K562 (cell line): ENCODE data around the gene CHAF1A.

Experiments used
- ATF1 ChIP-seq, 2 experiments: fragments of 450-650 bp in 1 of 2; IDR thresholded peaks; 2 replicates each; pipeline ENCODE4 v1.6.1; 2016; ENCODE audit warnings: missing compliant biosample characterization in 1 of 2, missing genetic modification characterization in 1 of 2
- ESRRA ChIP-seq: fragments of 450-650 bp; IDR thresholded peaks from 2 replicates; pipeline ENCODE4 v1.6.1; 2014; ENCODE audit warnings: low read depth, mild to moderate bottlenecking, moderate library complexity, borderline replicate concordance
- GATA2 ChIP-seq: sonication (generic); formaldehyde crosslinking; IDR thresholded peaks from 2 replicates; pipeline ENCODE4 v1.4.0; 2020; ENCODE audit warnings: mild to moderate bottlenecking, missing genetic modification reagents
- MYC ChIP-seq, 2 experiments: fragments of 250-450 bp in 1 of 2; sonication (Bioruptor Pico) in 1 of 2; IDR thresholded peaks; 2 replicates each; pipeline versions ENCODE4 v1.5.1 to v1.6.1; 2012 to 2021; ENCODE audit warnings: low read depth in 2 of 2, borderline replicate concordance in 1 of 2, improper control_type of control experiment in 1 of 2, low read length in 1 of 2, mild to moderate bottlenecking in 1 of 2, moderate library complexity in 1 of 2
- NR0B1 ChIP-seq: fragments of 450-650 bp; IDR thresholded peaks from one replicate; pipeline ENCODE4 v1.6.1; 2018; ENCODE audit warnings: mild to moderate bottlenecking, moderate library complexity; ENCODE audit not compliant: partially characterized antibody
- PRMT5 ChIP-seq: sonication (generic); formaldehyde crosslinking; IDR thresholded peaks from 2 replicates; pipeline ENCODE4 v1.5.0; 2020; ENCODE audit warnings: missing genetic modification reagents
- SRSF1 ChIP-seq: fragments of 200-400 bp; formaldehyde crosslinking; IDR thresholded peaks from 2 replicates; pipeline ENCODE4 v1.6.1; 2017; ENCODE audit warnings: mild to moderate bottlenecking, low read depth, low read length, moderate library complexity
- ZNF232 ChIP-seq: sonication (generic); formaldehyde crosslinking; IDR thresholded peaks from 2 replicates; pipeline ENCODE4 v1.8.0; 2022; ENCODE audit warnings: mild to moderate bottlenecking, missing genetic modification reagents
- TF ChIP-seq, protein P1 (sequence below): fragments of 450-650 bp; IDR thresholded peaks from 2 replicates; pipeline ENCODE4 v1.6.1; 2016; ENCODE audit warnings: borderline replicate concordance
- TF ChIP-seq, protein P2 (sequence below): fragments of 250-450 bp; sonication (Bioruptor Pico); IDR thresholded peaks from 2 replicates; pipeline ENCODE4 v1.5.0; 2021; ENCODE audit warnings: mild to moderate bottlenecking, borderline replicate concordance
- TF ChIP-seq, protein P3 (sequence below), 3 experiments: IDR thresholded peaks in 2 of 3; conservative IDR thresholded peaks in 1 of 3; 2 replicates each; pipeline ENCODE4 v1.5.1; 2011 to 2012; ENCODE audit warnings: low read length in 3 of 3, mild to moderate bottlenecking in 3 of 3, control low read depth in 2 of 3, improper control_type of control experiment in 1 of 3, inconsistent platforms in 1 of 3, low read depth in 1 of 3, mixed read lengths in 1 of 3, moderate library complexity in 1 of 3; ENCODE audit not compliant: insufficient read depth in 2 of 3
- TF ChIP-seq, protein P4 (sequence below), 2 experiments: fragments of 450-650 bp in 1 of 2; IDR thresholded peaks; 2 replicates each; pipeline ENCODE4 v1.6.1; 2011 to 2017; ENCODE audit warnings: low read depth in 2 of 2, antibody characterized with exemption in 1 of 2, borderline replicate concordance in 1 of 2, low read length in 1 of 2, mild to moderate bottlenecking in 1 of 2, mixed read lengths in 1 of 2; ENCODE audit not compliant: control insufficient read depth in 1 of 2
- TF ChIP-seq, protein P5 (sequence below): sonication (generic); formaldehyde crosslinking; IDR thresholded peaks from 2 replicates; pipeline ENCODE4 v1.8.0; 2022; ENCODE audit warnings: mild to moderate bottlenecking, low read depth, missing genetic modification reagents

DNA sequence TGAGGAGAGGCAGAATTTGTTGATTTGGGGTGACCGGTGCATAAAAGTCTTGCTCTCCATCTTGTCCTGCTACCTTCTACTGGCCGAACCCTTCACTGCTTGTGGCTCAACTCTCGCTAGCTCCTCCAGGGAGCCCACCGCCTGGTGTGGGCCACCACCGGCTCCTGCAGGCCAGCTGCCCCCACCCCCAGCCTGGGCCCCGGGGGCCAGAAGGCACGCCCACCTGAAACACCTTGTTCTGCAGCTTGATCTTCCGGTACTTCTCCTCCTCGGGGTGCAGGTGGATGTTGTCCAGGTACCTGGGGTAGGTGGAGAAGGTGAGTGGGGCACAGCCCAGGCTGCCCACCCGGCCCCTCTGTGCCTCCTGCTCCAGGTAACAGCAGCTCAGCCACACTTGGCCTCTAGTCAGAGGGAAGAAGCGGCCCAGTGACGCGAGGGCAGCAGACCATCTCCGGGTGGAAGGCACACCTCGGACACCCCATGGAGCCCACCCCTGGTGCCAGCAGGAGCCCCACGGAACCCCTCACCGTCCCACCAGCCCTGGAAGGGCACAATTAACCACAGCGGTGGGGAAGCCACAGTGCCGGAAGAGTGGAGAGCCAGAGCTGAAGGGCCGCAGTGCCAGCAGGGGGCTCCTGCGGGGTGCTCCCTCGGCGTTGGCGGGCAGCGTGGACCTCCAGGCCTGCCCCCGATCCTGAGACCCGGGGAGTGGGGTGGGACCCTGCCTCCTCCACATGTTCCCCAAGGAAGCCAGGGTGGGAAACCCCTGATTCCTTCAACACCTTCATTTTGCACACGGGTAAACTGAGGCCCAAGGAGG, 45.1 kb downstream of the CHAF1A start:
- TF ChIP-seq, protein P1, sequence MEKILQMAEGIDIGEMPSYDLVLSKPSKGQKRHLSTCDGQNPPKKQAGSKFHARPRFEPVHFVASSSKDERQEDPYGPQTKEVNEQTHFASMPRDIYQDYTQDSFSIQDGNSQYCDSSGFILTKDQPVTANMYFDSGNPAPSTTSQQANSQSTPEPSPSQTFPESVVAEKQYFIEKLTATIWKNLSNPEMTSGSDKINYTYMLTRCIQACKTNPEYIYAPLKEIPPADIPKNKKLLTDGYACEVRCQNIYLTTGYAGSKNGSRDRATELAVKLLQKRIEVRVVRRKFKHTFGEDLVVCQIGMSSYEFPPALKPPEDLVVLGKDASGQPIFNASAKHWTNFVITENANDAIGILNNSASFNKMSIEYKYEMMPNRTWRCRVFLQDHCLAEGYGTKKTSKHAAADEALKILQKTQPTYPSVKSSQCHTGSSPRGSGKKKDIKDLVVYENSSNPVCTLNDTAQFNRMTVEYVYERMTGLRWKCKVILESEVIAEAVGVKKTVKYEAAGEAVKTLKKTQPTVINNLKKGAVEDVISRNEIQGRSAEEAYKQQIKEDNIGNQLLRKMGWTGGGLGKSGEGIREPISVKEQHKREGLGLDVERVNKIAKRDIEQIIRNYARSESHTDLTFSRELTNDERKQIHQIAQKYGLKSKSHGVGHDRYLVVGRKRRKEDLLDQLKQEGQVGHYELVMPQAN: no peak
- TF ChIP-seq, protein P2, sequence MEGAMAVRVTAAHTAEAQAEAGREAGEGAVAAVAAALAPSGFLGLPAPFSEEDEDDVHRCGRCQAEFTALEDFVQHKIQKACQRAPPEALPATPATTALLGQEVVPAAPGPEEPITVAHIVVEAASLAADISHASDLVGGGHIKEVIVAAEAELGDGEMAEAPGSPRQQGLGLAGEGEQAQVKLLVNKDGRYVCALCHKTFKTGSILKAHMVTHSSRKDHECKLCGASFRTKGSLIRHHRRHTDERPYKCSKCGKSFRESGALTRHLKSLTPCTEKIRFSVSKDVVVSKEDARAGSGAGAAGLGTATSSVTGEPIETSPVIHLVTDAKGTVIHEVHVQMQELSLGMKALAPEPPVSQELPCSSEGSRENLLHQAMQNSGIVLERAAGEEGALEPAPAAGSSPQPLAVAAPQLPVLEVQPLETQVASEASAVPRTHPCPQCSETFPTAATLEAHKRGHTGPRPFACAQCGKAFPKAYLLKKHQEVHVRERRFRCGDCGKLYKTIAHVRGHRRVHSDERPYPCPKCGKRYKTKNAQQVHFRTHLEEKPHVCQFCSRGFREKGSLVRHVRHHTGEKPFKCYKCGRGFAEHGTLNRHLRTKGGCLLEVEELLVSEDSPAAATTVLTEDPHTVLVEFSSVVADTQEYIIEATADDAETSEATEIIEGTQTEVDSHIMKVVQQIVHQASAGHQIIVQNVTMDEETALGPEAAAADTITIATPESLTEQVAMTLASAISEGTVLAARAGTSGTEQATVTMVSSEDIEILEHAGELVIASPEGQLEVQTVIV: no peak
- TF ChIP-seq, protein P3, sequence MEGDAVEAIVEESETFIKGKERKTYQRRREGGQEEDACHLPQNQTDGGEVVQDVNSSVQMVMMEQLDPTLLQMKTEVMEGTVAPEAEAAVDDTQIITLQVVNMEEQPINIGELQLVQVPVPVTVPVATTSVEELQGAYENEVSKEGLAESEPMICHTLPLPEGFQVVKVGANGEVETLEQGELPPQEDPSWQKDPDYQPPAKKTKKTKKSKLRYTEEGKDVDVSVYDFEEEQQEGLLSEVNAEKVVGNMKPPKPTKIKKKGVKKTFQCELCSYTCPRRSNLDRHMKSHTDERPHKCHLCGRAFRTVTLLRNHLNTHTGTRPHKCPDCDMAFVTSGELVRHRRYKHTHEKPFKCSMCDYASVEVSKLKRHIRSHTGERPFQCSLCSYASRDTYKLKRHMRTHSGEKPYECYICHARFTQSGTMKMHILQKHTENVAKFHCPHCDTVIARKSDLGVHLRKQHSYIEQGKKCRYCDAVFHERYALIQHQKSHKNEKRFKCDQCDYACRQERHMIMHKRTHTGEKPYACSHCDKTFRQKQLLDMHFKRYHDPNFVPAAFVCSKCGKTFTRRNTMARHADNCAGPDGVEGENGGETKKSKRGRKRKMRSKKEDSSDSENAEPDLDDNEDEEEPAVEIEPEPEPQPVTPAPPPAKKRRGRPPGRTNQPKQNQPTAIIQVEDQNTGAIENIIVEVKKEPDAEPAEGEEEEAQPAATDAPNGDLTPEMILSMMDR (IDR thresholded peaks at IDR 0.05 in 2 of 3, conservative IDR thresholded peaks at IDR 0.05 in 1 of 3; ENCODE audit: insufficient read depth in 2 of 3, low read depth in 1 of 3, low read length in 3 of 3): no peak
- no peak for TF ChIP-seq GATA2
- no peak for TF ChIP-seq NR0B1
- TF ChIP-seq SRSF1: no peak
- no peak for TF ChIP-seq ZNF232 (CRISPR knock-in tag)
- TF ChIP-seq PRMT5 (CRISPR knock-in tag): no peak
- TF ChIP-seq, protein P4, sequence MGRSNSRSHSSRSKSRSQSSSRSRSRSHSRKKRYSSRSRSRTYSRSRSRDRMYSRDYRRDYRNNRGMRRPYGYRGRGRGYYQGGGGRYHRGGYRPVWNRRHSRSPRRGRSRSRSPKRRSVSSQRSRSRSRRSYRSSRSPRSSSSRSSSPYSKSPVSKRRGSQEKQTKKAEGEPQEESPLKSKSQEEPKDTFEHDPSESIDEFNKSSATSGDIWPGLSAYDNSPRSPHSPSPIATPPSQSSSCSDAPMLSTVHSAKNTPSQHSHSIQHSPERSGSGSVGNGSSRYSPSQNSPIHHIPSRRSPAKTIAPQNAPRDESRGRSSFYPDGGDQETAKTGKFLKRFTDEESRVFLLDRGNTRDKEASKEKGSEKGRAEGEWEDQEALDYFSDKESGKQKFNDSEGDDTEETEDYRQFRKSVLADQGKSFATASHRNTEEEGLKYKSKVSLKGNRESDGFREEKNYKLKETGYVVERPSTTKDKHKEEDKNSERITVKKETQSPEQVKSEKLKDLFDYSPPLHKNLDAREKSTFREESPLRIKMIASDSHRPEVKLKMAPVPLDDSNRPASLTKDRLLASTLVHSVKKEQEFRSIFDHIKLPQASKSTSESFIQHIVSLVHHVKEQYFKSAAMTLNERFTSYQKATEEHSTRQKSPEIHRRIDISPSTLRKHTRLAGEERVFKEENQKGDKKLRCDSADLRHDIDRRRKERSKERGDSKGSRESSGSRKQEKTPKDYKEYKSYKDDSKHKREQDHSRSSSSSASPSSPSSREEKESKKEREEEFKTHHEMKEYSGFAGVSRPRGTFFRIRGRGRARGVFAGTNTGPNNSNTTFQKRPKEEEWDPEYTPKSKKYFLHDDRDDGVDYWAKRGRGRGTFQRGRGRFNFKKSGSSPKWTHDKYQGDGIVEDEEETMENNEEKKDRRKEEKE (IDR thresholded peaks at IDR 0.05; ENCODE audit: borderline replicate concordance in 1 of 2, control insufficient read depth in 1 of 2, low read depth in 2 of 2, low read length in 1 of 2): no peak
- TF ChIP-seq, protein P5, sequence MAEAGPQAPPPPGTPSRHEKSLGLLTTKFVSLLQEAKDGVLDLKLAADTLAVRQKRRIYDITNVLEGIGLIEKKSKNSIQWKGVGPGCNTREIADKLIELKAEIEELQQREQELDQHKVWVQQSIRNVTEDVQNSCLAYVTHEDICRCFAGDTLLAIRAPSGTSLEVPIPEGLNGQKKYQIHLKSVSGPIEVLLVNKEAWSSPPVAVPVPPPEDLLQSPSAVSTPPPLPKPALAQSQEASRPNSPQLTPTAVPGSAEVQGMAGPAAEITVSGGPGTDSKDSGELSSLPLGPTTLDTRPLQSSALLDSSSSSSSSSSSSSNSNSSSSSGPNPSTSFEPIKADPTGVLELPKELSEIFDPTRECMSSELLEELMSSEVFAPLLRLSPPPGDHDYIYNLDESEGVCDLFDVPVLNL (CRISPR knock-in tag): no peak
- TF ChIP-seq MYC (IDR thresholded peaks at IDR 0.05; ENCODE audit: low read depth, low read length): no peak
- no peak for TF ChIP-seq MYC (CRISPR knock-in tag; IDR thresholded peaks at IDR 0.05; ENCODE audit: borderline replicate concordance, low read depth)
- no peak for TF ChIP-seq ATF1 (CRISPR knock-in tag; IDR thresholded peaks at IDR 0.05)
- TF ChIP-seq ATF1 (tag; IDR thresholded peaks at IDR 0.05): no peak
- TF ChIP-seq ESRRA: no peak
